ENCODE measurements around the gene KAZN.

KAZN gene

DNA sequence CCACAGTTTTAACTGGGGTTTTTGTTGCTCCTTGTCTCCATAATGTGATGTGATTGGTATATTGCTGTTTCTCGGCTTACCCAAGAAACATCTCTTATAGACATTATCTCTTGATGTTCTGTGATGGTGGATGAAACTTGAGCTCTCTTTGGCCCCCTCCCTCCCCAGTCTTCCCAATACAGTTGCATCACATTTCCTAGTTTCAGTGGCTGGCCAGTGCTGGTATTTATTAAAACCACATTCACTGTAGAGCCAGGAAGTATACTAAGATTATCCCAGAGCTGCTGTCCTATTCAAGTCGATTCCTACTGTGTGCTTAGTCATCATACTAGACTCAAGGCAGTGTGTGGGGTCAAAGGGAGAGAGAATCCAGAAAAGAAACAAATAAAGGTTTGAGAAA lies 244.4 kb downstream of the KAZN start:
- TF ChIP-seq CTCF (IDR thresholded peaks at IDR 0.05; ENCODE audit: insufficient read depth, low read depth, low read length, missing control alignments), result no peak

DNA sequence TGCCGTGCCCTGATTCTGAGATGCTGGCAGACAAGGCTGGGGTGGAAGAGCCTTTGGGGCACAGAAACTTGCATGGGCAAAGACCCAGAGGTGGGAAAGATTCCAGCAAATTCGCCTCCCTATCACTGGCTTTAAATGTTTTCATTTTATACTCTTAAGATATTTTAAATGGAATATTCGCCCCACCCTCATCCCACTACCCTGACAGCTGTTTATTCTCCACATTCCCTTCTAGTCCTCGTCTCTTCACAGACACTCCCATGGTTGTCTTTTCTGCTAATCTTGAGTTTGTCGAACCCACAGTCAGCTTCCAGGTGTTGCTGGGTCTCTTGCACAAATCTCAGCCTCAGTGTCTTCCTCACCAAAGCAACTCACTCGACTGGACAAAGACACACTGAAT lies 245.0 kb downstream of the KAZN start:
- DNase-seq (ENCODE audit: low read depth), result no peak
- no peak for TF ChIP-seq CTCF (IDR thresholded peaks at IDR 0.05; ENCODE audit: insufficient read depth, low read depth, low read length, missing control alignments)
- no peak overlapping the region for H3K4me3 ChIP-seq (ENCODE audit: low read depth, low read length)

More for the DNA sequence above, 244.4 kb downstream of the KAZN start:
- H3K4me3 ChIP-seq (ENCODE audit: low read depth, low read length), result no peak overlapping the region
- DNase-seq (ENCODE audit: low read depth), result no peak

GRCh38 chr1:14844356-14844755 lies 245.9 kb downstream of the KAZN start:
- TF ChIP-seq CTCF (IDR thresholded peaks at IDR 0.05; ENCODE audit: insufficient read depth, low read depth, low read length, missing control alignments), result no peak
- no peak for DNase-seq (ENCODE audit: low read depth)
- no peak overlapping the region for H3K4me3 ChIP-seq (ENCODE audit: low read depth, low read length)

- no peak overlapping the region for H3K4me3 ChIP-seq (ENCODE audit: low read depth, low read length)
- no peak for TF ChIP-seq CTCF (IDR thresholded peaks at IDR 0.05; ENCODE audit: insufficient read depth, low read depth, low read length, missing control alignments)
- DNase-seq (ENCODE audit: low read depth), result no peak
These were observed 246.6 kb downstream of the KAZN start for GRCh38 chr1:14844923-14845617.

GRCh38 chr1:14845851-14846250 lies 247.4 kb downstream of the KAZN start:
- no peak overlapping the region for H3K4me3 ChIP-seq (ENCODE audit: low read depth, low read length)
- no peak for DNase-seq (ENCODE audit: low read depth)
- no peak for TF ChIP-seq CTCF (IDR thresholded peaks at IDR 0.05; ENCODE audit: insufficient read depth, low read depth, low read length, missing control alignments)

GRCh38 chr1:14846688-14847087 lies 248.2 kb downstream of the KAZN start:
- TF ChIP-seq CTCF (IDR thresholded peaks at IDR 0.05; ENCODE audit: insufficient read depth, low read depth, low read length, missing control alignments), result no peak
- DNase-seq (ENCODE audit: low read depth), result no peak
- H3K4me3 ChIP-seq (ENCODE audit: low read depth, low read length), result no peak overlapping the region

DNA sequence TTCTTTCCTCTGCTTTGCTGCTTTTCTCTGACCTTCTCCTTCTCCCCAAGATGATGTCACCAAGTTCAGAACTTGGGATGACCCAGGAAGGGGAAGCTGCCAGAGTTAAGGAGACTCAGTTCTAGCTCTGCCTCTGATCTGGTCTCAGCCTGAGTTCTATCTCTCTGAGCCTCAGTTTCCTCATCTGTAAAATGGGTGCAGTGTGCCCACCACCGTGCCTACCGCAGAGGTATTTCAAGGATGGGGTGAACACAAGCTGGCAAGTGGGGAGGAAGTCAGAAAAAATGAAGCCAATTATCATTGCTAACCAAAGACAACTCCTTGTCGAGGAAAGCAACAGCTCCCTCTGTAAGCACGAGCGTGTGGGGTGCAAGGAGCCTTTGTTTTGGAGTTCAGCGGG lies 249.7 kb downstream of the KAZN start:
- DNase-seq (ENCODE audit: low read depth), result no peak
- no peak for TF ChIP-seq CTCF (IDR thresholded peaks at IDR 0.05; ENCODE audit: insufficient read depth, low read depth, low read length, missing control alignments)
- H3K4me3 ChIP-seq (ENCODE audit: low read depth, low read length), result no peak overlapping the region
